GM10266 (cell line): ENCODE measurements around the gene IFNAR2.

Source experiments
- DNase-seq: peaks from one replicate; pipeline ENCODE4 v3.0.0; 2012; ENCODE audit errors: extremely low spot score
- CTCF ChIP-seq: IDR thresholded peaks from 2 replicates; pipeline ENCODE4 v1.5.1; 2012; ENCODE audit warnings: mild to moderate bottlenecking, low read depth; ENCODE audit not compliant: control insufficient read depth, insufficient read depth; ENCODE audit errors: missing control alignments

The IFNAR2 gene

GRCh38 chr21:33198346-33199099, 31.2 kb upstream of the IFNAR2 start:
- no peak for TF ChIP-seq CTCF
- DNase-seq, result no peak

- DNase-seq, result no peak
- no peak for TF ChIP-seq CTCF
These were observed 30.7 kb upstream of the IFNAR2 start for GRCh38 chr21:33199100-33199464.

- peak; percentile 79 for TF ChIP-seq CTCF
- DNase-seq, result peak; percentile 71
These were observed 30.1 kb upstream of the IFNAR2 start for GRCh38 chr21:33199516-33200217.

GRCh38 chr21:33201956-33202355, 27.8 kb upstream of the IFNAR2 start:
- no peak for DNase-seq
- TF ChIP-seq CTCF, result no peak

GRCh38 chr21:33202464-33203363, 27.0 kb upstream of the IFNAR2 start:
- DNase-seq, result no peak
- no peak for TF ChIP-seq CTCF

GRCh38 chr21:33203371-33203724, 26.4 kb upstream of the IFNAR2 start:
- no peak for DNase-seq
- TF ChIP-seq CTCF, result no peak
